Mucosa of rectum (tissue), 2 donors: ENCODE results near the gene HERC4.

Source experiments
- H3K27ac ChIP-seq, 2 donors: one replicate each; pipeline ENCODE4 v1.7.0; 2013; ENCODE audit warnings: inconsistent platforms in 2 of 2, low read depth in 2 of 2, low read length in 2 of 2
- H3K27me3 ChIP-seq, 2 donors: one replicate each; pipeline ENCODE4 v1.7.0; 2013; ENCODE audit warnings: low read length in 2 of 2; ENCODE audit not compliant: control insufficient read depth in 2 of 2, insufficient read depth in 2 of 2
- H3K36me3 ChIP-seq, 2 donors: one replicate each; pipeline ENCODE4 v1.7.0; 2013; ENCODE audit warnings: low read length in 2 of 2; ENCODE audit not compliant: control insufficient read depth in 2 of 2, insufficient read depth in 2 of 2
- H3K4me1 ChIP-seq, 2 donors: one replicate each; pipeline ENCODE4 v1.7.0; 2013; ENCODE audit warnings: low read length in 2 of 2, mild to moderate bottlenecking in 1 of 2; ENCODE audit not compliant: control insufficient read depth in 2 of 2, insufficient read depth in 2 of 2
- H3K4me3 ChIP-seq, 2 donors: one replicate each; pipeline ENCODE4 v1.7.0; 2013; ENCODE audit warnings: low read length in 2 of 2
- H3K9ac ChIP-seq, 2 donors: one replicate each; pipeline ENCODE4 v1.7.0; 2013; ENCODE audit warnings: low read length in 2 of 2, low read depth in 1 of 2, mild to moderate bottlenecking in 1 of 2
- H3K9me3 ChIP-seq, 2 donors: one replicate each; pipeline ENCODE4 v1.7.0; 2013; ENCODE audit warnings: low read length in 2 of 2; ENCODE audit not compliant: control insufficient read depth in 2 of 2
- donor health status: healthy.
- donor health status: Normal muscosa, but diverticular disease.

The HERC4 gene

DNA sequence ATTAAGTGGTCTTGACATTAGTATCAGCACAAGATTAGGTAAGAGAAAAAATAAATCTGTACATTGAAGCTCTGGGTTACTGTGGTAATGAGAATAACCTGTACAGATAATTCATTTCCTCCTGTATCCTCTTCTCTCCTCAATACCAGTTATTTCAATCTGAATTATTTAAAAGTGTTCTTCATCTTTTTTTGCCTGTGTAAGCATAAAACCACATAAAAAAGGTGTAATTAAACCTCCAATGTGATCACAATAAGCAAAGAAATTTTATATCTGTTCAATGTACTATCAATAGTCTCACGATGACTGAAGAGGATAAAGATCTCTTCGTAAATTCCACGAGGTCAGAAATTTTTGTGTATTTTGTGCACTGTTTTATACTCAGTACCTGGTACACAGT, 33.0 kb upstream of the HERC4 start:
- no peaks in the 10 kb centered on the region for H3K4me1 ChIP-seq
- H3K36me3 ChIP-seq: no peaks in the 10 kb centered on the region
- no peak overlapping the region for H3K4me3 ChIP-seq
- no peaks in the 10 kb centered on the region for H3K27me3 ChIP-seq
- H3K9ac ChIP-seq: no peak overlapping the region
- H3K9me3 ChIP-seq: no peaks in the 10 kb centered on the region
- H3K27ac ChIP-seq: no peak overlapping the region

DNA sequence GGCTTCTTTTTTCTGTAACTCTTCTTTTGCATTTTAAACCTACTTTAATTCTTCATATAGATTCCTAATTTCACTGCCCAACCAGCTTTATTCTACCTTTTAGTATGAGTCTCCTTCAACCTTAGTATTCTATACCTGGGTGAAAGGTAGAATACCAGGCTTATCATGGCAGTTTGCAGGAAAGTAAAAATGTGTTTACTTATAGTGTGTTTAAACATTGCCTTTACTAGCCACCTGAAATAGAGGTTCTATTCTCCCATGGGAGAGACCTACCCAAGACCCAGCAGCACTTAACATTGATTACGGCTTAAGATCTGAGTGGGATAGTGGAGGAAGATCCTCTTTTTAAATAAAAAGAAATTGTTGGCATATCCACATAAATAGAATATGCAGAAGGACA, 32.6 kb upstream of the HERC4 start:
- Histone ChIP-seq H3K4me3 (no peak overlapping the region), H3K27ac (no peak overlapping the region), H3K4me1 (no peaks in the 10 kb centered on the region), H3K27me3 (no peaks in the 10 kb centered on the region), H3K36me3 (no peaks in the 10 kb centered on the region), H3K9ac (no peak overlapping the region), H3K9me3 (no peaks in the 10 kb centered on the region)

DNA sequence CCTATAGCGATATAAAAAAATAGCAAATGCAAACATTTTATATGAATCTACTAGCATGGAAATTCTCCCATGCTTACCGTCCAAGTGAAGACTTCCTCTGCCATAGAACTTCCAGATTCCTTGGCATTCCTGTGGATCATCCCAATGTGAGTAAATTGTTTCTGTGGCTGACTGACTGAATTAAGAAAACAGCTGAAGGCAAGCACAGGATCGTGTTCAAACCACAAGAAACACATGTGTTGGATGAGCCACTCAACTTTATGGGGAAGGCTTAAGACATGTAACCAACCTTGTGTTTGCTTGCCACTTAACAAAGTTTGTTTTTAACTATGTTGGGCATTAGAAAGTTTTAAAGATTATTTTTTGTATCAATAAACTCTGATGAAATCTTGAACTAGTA, 31.6 kb upstream of the HERC4 start:
- Histone ChIP-seq H3K4me3 (no peak overlapping the region), H3K9me3 (no peaks in the 10 kb centered on the region), H3K4me1 (no peaks in the 10 kb centered on the region), H3K36me3 (no peaks in the 10 kb centered on the region), H3K9ac (no peak overlapping the region), H3K27ac (no peak overlapping the region), H3K27me3 (no peaks in the 10 kb centered on the region)

DNA sequence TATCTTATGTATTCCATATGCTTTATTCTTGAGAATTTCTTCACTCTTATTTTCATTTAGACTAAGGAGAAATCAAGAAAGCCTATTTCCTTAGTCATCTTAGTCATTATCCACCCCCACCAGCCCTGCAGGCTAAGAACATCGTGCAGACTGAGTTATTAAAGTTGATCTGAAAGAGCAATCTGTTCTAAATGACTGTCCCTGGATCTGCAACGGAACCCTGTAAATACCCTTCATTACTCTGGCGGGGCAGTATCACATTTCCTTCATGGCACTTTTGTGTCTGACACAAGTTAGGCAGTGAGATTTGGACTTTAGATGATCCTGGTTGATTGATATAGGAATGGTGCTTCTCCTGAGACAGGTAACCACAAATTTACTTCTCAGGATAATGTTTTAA, 30.7 kb upstream of the HERC4 start:
- Histone ChIP-seq H3K9ac (no peak overlapping the region), H3K36me3 (no peaks in the 10 kb centered on the region), H3K4me1 (no peaks in the 10 kb centered on the region), H3K4me3 (no peak overlapping the region), H3K9me3 (no peaks in the 10 kb centered on the region), H3K27ac (no peak overlapping the region), H3K27me3 (no peaks in the 10 kb centered on the region)

DNA sequence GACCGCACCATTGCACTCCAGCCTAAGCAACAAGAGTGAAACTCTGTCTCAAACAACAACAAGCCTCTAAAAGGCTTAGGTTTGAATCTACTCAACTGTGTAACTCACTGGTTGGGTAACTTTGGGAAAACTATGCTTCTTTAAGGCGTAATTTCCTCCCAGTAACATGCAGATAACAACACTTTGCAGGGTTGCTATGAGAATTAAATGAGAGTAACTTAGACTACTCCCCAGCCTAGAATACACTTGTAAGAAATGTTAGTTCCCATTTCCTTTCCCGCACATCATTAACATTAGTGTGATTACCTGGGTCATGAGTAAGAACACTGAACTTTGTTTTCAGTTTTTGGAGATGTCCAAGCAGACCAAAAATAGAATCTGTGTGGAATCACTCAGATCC, 28.8 kb upstream of the HERC4 start:
- H3K36me3 ChIP-seq: no peaks in the 10 kb centered on the region
- no peak overlapping the region for H3K9ac ChIP-seq
- H3K4me1 ChIP-seq: no peaks in the 10 kb centered on the region
- no peaks in the 10 kb centered on the region for H3K9me3 ChIP-seq
- H3K4me3 ChIP-seq: no peak overlapping the region
- no peaks in the 10 kb centered on the region for H3K27me3 ChIP-seq
- H3K27ac ChIP-seq: no peak overlapping the region

DNA sequence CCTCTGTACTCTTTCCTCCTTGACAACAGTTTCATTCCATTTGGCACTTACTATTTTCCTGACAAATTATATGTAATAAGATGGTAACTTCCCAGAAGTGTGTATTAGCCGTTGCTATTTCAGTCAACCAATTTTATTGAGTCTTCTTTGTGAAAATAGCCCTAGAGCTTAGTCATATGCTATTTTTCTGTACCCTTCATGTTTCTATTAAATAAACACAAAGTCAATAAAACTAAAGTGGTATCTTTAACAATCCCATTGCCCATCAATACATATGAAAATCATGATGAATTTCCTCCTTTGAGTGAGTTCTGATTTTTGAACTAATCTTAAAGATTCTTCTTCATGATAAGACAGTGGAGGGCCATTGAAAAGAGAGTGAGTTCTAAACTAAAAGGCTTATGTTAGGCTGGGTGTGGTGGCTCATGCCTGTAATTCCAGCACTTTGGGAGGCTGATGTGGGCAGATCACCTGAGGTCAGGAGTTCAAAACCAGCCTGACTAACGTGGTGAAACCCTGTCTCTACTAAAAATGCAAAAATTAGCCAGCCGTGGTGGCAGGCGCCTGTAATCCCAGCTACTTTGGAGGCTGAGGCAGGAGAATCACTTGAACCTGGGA, 28.3 kb upstream of the HERC4 start:
- Histone ChIP-seq H3K27me3 (no peaks in the 10 kb centered on the region), H3K4me3 (no peak overlapping the region), H3K9ac (no peak overlapping the region), H3K4me1 (no peaks in the 10 kb centered on the region), H3K9me3 (no peaks in the 10 kb centered on the region), H3K27ac (no peak overlapping the region), H3K36me3 (no peaks in the 10 kb centered on the region)

DNA sequence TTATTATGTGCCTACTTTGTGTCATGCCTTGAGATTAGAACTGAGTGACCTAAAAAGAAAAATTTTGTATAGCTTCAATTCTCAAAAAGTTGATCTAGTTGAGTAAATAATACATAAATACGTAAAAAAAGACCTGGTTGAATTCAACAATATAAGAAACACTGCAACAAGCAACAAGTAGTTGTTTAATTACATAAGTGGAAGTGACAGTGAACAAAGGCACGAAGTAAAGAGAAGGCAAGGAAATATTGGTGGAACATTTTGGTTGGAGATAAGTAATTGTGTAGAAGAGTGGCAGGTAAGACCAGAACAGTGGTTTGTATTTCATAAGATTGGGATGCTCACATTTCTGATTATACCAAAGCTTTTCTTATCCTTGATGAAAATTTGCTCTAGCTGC, 26.0 kb upstream of the HERC4 start:
- Histone ChIP-seq H3K27me3 (no peaks in the 10 kb centered on the region), H3K4me3 (no peak overlapping the region), H3K9me3 (no peaks in the 10 kb centered on the region), H3K4me1 (peaks cover 0 to 2% of the 10 kb centered on the region in 2 donors), H3K9ac (no peak overlapping the region), H3K36me3 (no peaks in the 10 kb centered on the region), H3K27ac (no peak overlapping the region)

DNA sequence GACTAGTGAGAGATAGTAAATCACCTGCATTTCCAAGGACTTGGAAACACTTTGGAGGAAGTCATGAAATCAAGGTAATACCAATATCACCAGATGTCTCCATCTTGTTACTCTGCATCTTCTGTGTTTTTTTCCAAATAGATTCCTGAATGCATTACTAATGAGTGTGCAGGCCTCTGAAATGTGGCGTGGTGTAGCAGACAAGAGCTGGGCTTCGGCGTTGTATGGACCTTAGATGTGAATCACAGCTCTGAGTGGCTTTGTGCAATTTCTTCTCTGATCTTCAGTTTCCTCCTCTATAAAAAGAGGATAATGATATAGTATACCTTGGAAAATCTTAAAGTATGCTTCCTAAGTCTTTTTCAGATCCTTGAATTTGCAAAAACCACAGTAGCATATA, 24.7 kb upstream of the HERC4 start:
- Histone ChIP-seq H3K4me1 (peaks cover 0 to 2% of the 10 kb centered on the region in 2 donors), H3K9ac (no peak overlapping the region), H3K27ac (no peak overlapping the region), H3K9me3 (no peaks in the 10 kb centered on the region), H3K27me3 (no peaks in the 10 kb centered on the region), H3K36me3 (no peaks in the 10 kb centered on the region), H3K4me3 (no peak overlapping the region)

DNA sequence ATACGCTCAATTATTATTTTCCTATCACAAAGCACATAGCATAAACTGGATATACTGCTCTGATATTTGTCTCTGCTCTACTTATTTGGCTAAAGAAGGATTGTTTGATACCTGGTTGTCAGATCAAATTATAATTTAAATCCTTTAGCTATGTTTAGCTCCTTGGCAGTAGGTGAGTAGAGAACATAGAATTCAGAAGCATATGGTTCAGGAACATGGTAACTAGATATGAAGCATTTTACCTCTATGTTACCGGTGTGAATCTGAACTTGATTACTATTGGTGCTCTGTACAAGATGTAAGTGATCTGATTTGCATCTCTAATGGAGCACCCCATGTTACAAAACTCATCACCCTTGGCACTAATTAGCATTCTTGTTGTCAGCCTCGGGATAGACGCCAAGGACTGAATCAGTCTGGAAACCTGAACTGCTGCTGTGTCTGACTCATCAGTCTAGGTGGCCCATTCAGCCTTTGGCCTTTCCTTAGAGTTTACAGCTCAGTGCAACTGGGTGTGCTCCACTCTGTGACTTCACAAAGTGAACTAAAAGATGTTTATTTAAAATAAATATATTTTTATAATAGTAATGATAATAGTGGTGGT, 21.9 kb upstream of the HERC4 start:
- H3K4me3 ChIP-seq: no peak overlapping the region
- H3K4me1 ChIP-seq: peaks cover 0 to 2% of the 10 kb centered on the region in 2 donors
- no peaks in the 10 kb centered on the region for H3K27me3 ChIP-seq
- no peaks in the 10 kb centered on the region for H3K9me3 ChIP-seq
- no peak overlapping the region for H3K9ac ChIP-seq
- H3K36me3 ChIP-seq: no peaks in the 10 kb centered on the region
- peak overlapping the region in 1 of 2 donors; percentile 19 for H3K27ac ChIP-seq

DNA sequence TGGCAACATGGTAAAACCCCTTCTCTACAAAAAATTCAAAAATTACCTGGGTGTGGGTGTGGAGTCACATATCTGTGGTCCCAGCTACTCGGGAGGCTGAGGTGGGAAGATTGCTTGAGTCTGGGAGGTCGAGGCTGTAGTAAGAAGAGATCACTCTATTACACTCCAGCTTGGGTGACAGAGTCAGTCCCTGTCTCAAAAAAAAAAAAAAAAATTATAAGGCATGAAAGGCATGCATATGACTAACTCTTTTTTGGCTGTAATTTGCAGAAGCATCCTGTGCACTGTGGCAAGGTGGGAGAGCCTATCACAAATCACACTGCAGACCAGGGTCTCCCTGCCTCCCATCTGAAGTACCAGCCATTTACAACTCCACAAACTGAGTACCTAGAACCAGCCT, 20.1 kb upstream of the HERC4 start:
- H3K4me1 ChIP-seq: peaks cover 0 to 2% of the 10 kb centered on the region in 2 donors
- no peak overlapping the region for H3K4me3 ChIP-seq
- H3K27ac ChIP-seq: no peak overlapping the region
- H3K9me3 ChIP-seq: no peaks in the 10 kb centered on the region
- no peak overlapping the region for H3K9ac ChIP-seq
- H3K36me3 ChIP-seq: no peaks in the 10 kb centered on the region
- no peaks in the 10 kb centered on the region for H3K27me3 ChIP-seq
